IMR-90 (cell line): ENCODE data around the gene ROBO1. TPM values are rescaled to one million over a fixed set of nuclear protein-coding genes. Genes with fewer than 3 reads are reported as not detected.

Experiments used
- ATAC-seq: fragments of 200-7000 bp; cut with Tn5 transposase; 2 replicates; pipeline ENCODE4 v1.9.1; 2020; ENCODE audit warnings: low read depth, mild to moderate bottlenecking, moderate library complexity
- BruUV-seq: library from RNA; stranded (reverse); fragments of 400-500 nt; replicated peaks from 2 replicates; lab custom pipeline; 2021; lab: Mats Ljungman, UMichigan
- CTCF ChIA-PET: fragments of 300-600 bp; formaldehyde crosslinking; extraction: SDS; loops from one replicate; lab custom pipeline; 2021; ENCODE audit warnings: antibody characterized with exemption; lab: Yijun Ruan, JAX
- POLR2A ChIA-PET: fragments of 300-600 bp; sonication (Branson Sonifier 250); formaldehyde crosslinking; loops from one replicate; lab custom pipeline; 2022; ENCODE audit warnings: antibody characterized with exemption; ENCODE audit not compliant: unreplicated experiment; lab: Charles Lee
- DNase-seq: peaks from one replicate; pipeline ENCODE4 v3.0.0; 2013
- H2AFZ ChIP-seq: replicated peaks from 2 replicates; pipeline ENCODE3; 2013; ENCODE audit warnings: low read length, mild to moderate bottlenecking; ENCODE audit not compliant: poor library complexity
- H2AK5ac ChIP-seq: 2 replicates; pipeline ENCODE4 v1.6.1; 2013; ENCODE audit warnings: low read depth, low read length, inconsistent platforms
- H2AK9ac ChIP-seq: replicated peaks from 2 replicates; pipeline ENCODE3; 2013; ENCODE audit warnings: mild to moderate bottlenecking, low read depth, low read length, moderate library complexity; ENCODE audit not compliant: poor library complexity
- H2BK120ac ChIP-seq: 2 replicates; pipeline ENCODE4 v1.6.1; 2013; ENCODE audit warnings: low read depth, low read length, inconsistent platforms
- H2BK15ac ChIP-seq: 3 replicates; pipeline ENCODE4 v1.6.1; 2013; ENCODE audit warnings: low read depth, low read length, inconsistent platforms
- H2BK20ac ChIP-seq: 2 replicates; pipeline ENCODE4 v1.6.1; 2013; ENCODE audit warnings: low read depth, mild to moderate bottlenecking, inconsistent platforms, low read length, moderate library complexity
- H2BK5ac ChIP-seq: 2 replicates; pipeline ENCODE4 v1.6.1; 2013; ENCODE audit warnings: mild to moderate bottlenecking, low read depth, low read length, inconsistent platforms; ENCODE audit not compliant: poor library complexity, severe bottlenecking
- H3K14ac ChIP-seq: replicated peaks from 2 replicates; pipeline ENCODE4 v1.6.1; 2013; ENCODE audit warnings: low read depth, low read length, inconsistent platforms
- H3K18ac ChIP-seq: 2 replicates; pipeline ENCODE4 v1.6.1; 2013; ENCODE audit warnings: low read depth, low read length, control low read depth
- H3K23ac ChIP-seq: 2 replicates; pipeline ENCODE4 v1.6.1; 2013; ENCODE audit warnings: low read depth, low read length, inconsistent platforms
- H3K27ac ChIP-seq: 2 replicates; pipeline ENCODE4 v1.5.1; 2013; ENCODE audit warnings: mild to moderate bottlenecking, control low read depth, low read length; ENCODE audit not compliant: insufficient read depth
- H3K27me3 ChIP-seq: 2 replicates; pipeline ENCODE4 v1.6.1; 2013; ENCODE audit warnings: low read length; ENCODE audit not compliant: control insufficient read depth, insufficient read depth
- H3K36me3 ChIP-seq: 2 replicates; pipeline ENCODE4 v1.6.1; 2013; ENCODE audit warnings: low read length, mixed read lengths; ENCODE audit not compliant: control insufficient read depth, insufficient read depth
- H3K4ac ChIP-seq: 2 replicates; pipeline ENCODE4 v1.6.1; 2013; ENCODE audit warnings: low read depth, low read length, inconsistent platforms
- H3K4me1 ChIP-seq: 2 replicates; pipeline ENCODE4 v1.6.1; 2013; ENCODE audit warnings: low read length, mixed read lengths; ENCODE audit not compliant: control insufficient read depth, insufficient read depth
- H3K4me2 ChIP-seq: 2 replicates; pipeline ENCODE4 v1.6.1; 2013; ENCODE audit warnings: low read depth, mild to moderate bottlenecking, control low read depth, low read length, moderate library complexity
- H3K4me3 ChIP-seq: 2 replicates; pipeline ENCODE4 v1.5.1; 2013; ENCODE audit warnings: low read depth, mild to moderate bottlenecking, control low read depth, low read length, moderate library complexity; ENCODE audit not compliant: insufficient read depth
- H3K56ac ChIP-seq: 2 replicates; pipeline ENCODE4 v1.6.1; 2013; ENCODE audit warnings: low read length, inconsistent platforms; ENCODE audit not compliant: insufficient read depth; ENCODE audit errors: extremely low read depth
- H3K79me1 ChIP-seq, 2 experiments: 2 replicates each; pipeline ENCODE4 v1.6.1; 2013; ENCODE audit warnings: low read length in 2 of 2, inconsistent platforms in 1 of 2, low read depth in 1 of 2
- H3K9ac ChIP-seq: 2 replicates; pipeline ENCODE4 v1.6.1; 2013; ENCODE audit warnings: low read depth, low read length, control low read depth
- H3K9me1 ChIP-seq: 2 replicates; pipeline ENCODE4 v1.6.1; 2013; ENCODE audit warnings: low read length, inconsistent platforms; ENCODE audit not compliant: insufficient read depth
- H3K9me3 ChIP-seq: 2 replicates; pipeline ENCODE4 v1.6.1; 2013; ENCODE audit warnings: low read length; ENCODE audit not compliant: control insufficient read depth, insufficient read depth
- H4K20me1 ChIP-seq: 2 replicates; pipeline ENCODE4 v1.6.1; 2013; ENCODE audit warnings: low read length, inconsistent platforms; ENCODE audit not compliant: insufficient read depth
- H4K5ac ChIP-seq: 2 replicates; pipeline ENCODE4 v1.6.1; 2013; ENCODE audit warnings: mild to moderate bottlenecking, low read depth, low read length, control low read depth
- H4K8ac ChIP-seq, 2 experiments: 2 replicates each; pipeline ENCODE4 v1.6.1; 2013; ENCODE audit warnings: low read depth in 2 of 2, low read length in 2 of 2, control low read depth in 1 of 2, inconsistent platforms in 1 of 2
- H4K91ac ChIP-seq: 2 replicates; pipeline ENCODE4 v1.6.1; 2013; ENCODE audit warnings: low read depth, low read length, inconsistent platforms; ENCODE audit not compliant: insufficient read depth
- BHLHE40 ChIP-seq: fragments of 150-350 bp; IDR thresholded peaks from 2 replicates; pipeline ENCODE4 v1.6.1; 2016; ENCODE audit warnings: mild to moderate bottlenecking, low read depth, low read length
- MAFK ChIP-seq: IDR thresholded peaks from 2 replicates; pipeline ENCODE4 v1.6.1; 2012; ENCODE audit warnings: low read depth, low read length, improper control_type of control experiment
- RAD21 ChIP-seq: IDR thresholded peaks from 2 replicates; pipeline ENCODE4 v1.6.1; 2012; ENCODE audit warnings: low read length, improper control_type of control experiment
- WGBS, 2 experiments: methylation state at CpG; one replicate each; pipeline versions ENCODE4 v1.1.5 to v1.1.7; 2013; ENCODE audit warnings: missing lambda C conversion rate in 2 of 2; ENCODE audit not compliant: insufficient read length in 1 of 2; ENCODE audit errors: extremely low coverage in 2 of 2; 5-methylcytosine and 5-hydroxymethylcytosine counted together
- dilution Hi-C: fragments of 300-500 bp; cut with HindIII; formaldehyde crosslinking; loops from one replicate; pipeline ENCODE4 v1.14.3; 2018; ENCODE audit warnings: low sequenced_read_pairs; ENCODE audit not compliant: unreplicated experiment
- in situ Hi-C: fragments of 300-500 bp; cut with MboI; formaldehyde crosslinking; loops from 3 replicates; pipeline ENCODE4 v1.14.3; 2019; ENCODE audit warnings: low sequenced_read_pairs, inconsistent platforms, mixed read lengths
- intact Hi-C: fragments of 100-400 bp; cut with micrococcal nuclease; formaldehyde crosslinking; loops from 2 replicates; pipeline ENCODE4 v1.10.0; 2022
- polyA plus RNA-seq, 3 experiments: library from polyadenylated mRNA; depleted of rRNA; stranded (reverse); fragments of >200 nt; gene quantifications; 2 replicates each; pipeline ENCODE4 v1.2.3, GENCODE V29; 2012; ENCODE audit warnings: low replicate concordance in 1 of 3
- total RNA-seq: library from RNA; depleted of rRNA; stranded (reverse); fragments of >200 nt; gene quantifications from 2 replicates; pipeline ENCODE4 v1.2.3, GENCODE V29; 2012
- TF ChIP-seq, protein P1 (sequence below): conservative IDR thresholded peaks from 2 replicates; pipeline ENCODE4 v1.5.1; 2012; ENCODE audit warnings: mild to moderate bottlenecking, low read depth, low read length, improper control_type of control experiment

Gene ROBO1
- total and polyA plus RNA-seq, 2 of the 4 experiments (the other 2 are of a cell fraction) = 24.1 to 53.9 TPM

GRCh38 chr3:78799681-78800080 is 968.1 kb downstream of the ROBO1 start:
- Histone ChIP-seq H2AK5ac (no peak overlapping the region), H4K20me1 (no peaks in the 10 kb centered on the region), H3K9me3 (no peaks in the 10 kb centered on the region), H2BK5ac (no peak overlapping the region), H3K27ac (no peak overlapping the region), H3K9me1 (no peaks in the 10 kb centered on the region), H3K56ac (no peak overlapping the region), H3K4me1 (peaks cover 1% of the 10 kb centered on the region; the same call in 1 of the 2 replicates), H3K4me3 (no peak overlapping the region), H4K91ac (no peak overlapping the region), H3K27me3 (no peaks in the 10 kb centered on the region), H2BK15ac (no peak overlapping the region), H3K14ac (no peak overlapping the region), H3K18ac (no peak overlapping the region), H2AFZ (no peak overlapping the region), H3K79me1 (peaks cover 2 to 3% of the 10 kb centered on the region in 2 experiments; a peak in 1 of 4 replicates), H2AK9ac (no peak overlapping the region), H3K4ac (no peak overlapping the region), H3K36me3 (no peaks in the 10 kb centered on the region), H3K9ac (no peak overlapping the region), H2BK20ac (no peak overlapping the region), H3K23ac (no peak overlapping the region), H3K4me2 (no peak overlapping the region), H4K5ac (no peak overlapping the region), H2BK120ac (no peak overlapping the region), H4K8ac (no peak overlapping the region)
- ChIA-PET CTCF (no interaction called here), POLR2A (no interaction called here)
- in situ Hi-C loops = no loop called here
- TF ChIP-seq, protein P1, sequence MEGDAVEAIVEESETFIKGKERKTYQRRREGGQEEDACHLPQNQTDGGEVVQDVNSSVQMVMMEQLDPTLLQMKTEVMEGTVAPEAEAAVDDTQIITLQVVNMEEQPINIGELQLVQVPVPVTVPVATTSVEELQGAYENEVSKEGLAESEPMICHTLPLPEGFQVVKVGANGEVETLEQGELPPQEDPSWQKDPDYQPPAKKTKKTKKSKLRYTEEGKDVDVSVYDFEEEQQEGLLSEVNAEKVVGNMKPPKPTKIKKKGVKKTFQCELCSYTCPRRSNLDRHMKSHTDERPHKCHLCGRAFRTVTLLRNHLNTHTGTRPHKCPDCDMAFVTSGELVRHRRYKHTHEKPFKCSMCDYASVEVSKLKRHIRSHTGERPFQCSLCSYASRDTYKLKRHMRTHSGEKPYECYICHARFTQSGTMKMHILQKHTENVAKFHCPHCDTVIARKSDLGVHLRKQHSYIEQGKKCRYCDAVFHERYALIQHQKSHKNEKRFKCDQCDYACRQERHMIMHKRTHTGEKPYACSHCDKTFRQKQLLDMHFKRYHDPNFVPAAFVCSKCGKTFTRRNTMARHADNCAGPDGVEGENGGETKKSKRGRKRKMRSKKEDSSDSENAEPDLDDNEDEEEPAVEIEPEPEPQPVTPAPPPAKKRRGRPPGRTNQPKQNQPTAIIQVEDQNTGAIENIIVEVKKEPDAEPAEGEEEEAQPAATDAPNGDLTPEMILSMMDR = no peak
- no peak for TF ChIP-seq RAD21
- TF ChIP-seq BHLHE40 = no peak
- no peak for TF ChIP-seq MAFK
- no TSS peak for BruUV-seq
- dilution Hi-C loops = no loop called here
- intact Hi-C loops = no loop called here
- no peak for DNase-seq
- no peak for ATAC-seq
- 83% methylated on average over 1 of the region's 1 CpG; no CpG with 5 or more reads in 1 of the 2 experiments for WGBS, 2 experiments
